Stimulated activated CD8-positive, alpha-beta memory T cell treated with anti-CD3 and anti-CD28 coated beads, Interleukin-12 subunit alpha, Interleukin-12 subunit beta, amount 100 ng/mL, for 1 hour (primary cell): ENCODE results near the gene ANKS3.

Experiments
- DNase-seq: peaks from one replicate; pipeline ENCODE4 v3.0.0-alpha.2; 2020; ENCODE audit warnings: low read depth

ANKS3 gene

DNA sequence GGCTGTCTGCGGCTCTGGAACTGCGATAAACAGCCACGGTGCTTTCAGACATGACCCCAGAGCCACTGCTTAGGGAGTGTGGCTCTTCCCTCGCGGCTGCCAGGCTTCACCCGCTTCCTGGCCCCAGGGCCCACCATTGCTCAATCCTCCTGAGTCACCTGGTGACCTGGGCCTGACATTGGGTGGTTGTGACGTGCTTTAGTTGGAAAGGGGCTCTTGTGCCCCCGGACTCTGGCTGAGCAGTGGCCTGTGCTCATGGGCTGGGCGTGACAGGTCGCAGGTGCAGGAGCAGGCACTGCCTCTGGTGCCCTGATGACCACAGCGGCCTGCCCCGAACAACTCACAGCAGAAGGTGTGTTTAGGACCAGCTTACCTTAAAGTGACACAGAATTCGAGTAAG is 49.3 kb downstream of the ANKS3 start:
- DNase-seq = no peak

GRCh38 chr16:4684058-4684715 is 49.9 kb downstream of the ANKS3 start:
- no peak for DNase-seq

DNA sequence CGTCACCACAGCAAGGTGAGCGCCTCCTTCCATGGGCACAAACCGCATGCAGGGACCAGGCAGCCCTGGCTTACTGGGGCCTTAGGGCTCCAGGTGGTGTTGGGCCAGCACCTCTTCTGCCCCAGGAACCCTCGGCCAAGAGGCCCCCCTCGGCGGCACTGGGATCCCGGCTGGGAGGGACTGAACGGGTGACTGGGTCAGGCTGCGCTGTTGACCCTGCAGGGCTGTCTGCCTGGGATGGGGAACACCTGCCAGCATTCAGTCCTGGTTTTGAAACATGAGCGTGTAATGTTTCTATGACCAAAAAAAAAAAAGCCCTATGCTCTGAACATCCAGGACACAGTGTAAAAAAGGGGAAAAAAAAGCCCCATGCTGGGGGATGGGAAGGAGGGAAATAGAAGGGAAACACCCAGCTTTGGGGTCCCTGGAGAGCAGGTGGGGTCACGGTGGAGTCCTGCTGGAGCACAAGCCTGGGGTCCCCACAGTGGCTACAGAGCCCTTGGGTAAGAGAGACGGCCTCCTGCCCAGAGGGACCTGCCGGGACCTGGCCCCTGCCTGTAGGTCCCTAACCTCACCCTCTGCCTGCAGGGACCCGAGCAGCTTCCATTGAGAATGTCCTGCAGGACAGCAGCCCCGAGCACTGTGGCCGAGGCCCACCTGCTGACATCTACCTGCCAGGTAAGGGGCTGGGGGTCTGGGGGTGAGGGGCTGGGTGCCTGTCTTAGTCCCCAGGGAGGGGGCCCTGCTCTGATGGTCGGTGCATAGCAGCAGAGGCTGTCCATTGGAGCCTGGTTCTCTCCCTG is 50.6 kb downstream of the ANKS3 start:
- DNase-seq = no peak

DNA sequence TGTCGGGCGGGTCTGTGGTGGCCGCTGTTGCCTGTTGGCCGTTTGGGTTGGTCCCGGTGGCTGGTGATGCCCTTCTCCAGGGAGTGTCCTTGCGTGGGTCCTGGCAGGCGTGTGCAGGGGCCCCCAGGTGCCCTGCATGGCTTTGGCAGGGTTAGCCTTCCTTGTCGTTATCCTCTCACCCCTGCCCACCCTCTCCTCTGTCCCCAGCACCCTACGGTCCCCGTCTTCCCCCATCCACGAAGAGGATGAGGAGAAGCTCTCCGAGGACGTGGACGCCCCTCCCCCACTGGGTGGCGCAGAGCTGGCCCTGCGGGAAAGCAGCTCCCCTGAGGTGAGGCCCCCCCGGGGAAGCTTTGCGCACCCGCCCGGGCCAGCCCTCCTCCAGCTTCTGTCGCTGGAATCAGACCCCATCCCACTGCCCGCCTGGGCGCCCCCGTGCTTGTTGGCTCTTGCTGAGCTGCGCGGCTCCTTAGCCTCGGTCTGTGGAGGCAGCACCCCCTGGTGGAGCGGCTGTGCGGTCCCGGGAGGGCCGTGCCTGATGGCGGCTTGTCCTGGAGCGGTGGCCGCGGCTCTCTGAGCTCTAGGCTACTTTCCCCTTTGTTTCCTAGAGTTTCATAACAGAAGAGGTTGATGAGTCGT is 51.3 kb downstream of the ANKS3 start:
- no peak for DNase-seq

- no peak for DNase-seq
Observed at GRCh38 chr16:4682084-4682591, 51.9 kb downstream of the ANKS3 start.

DNA sequence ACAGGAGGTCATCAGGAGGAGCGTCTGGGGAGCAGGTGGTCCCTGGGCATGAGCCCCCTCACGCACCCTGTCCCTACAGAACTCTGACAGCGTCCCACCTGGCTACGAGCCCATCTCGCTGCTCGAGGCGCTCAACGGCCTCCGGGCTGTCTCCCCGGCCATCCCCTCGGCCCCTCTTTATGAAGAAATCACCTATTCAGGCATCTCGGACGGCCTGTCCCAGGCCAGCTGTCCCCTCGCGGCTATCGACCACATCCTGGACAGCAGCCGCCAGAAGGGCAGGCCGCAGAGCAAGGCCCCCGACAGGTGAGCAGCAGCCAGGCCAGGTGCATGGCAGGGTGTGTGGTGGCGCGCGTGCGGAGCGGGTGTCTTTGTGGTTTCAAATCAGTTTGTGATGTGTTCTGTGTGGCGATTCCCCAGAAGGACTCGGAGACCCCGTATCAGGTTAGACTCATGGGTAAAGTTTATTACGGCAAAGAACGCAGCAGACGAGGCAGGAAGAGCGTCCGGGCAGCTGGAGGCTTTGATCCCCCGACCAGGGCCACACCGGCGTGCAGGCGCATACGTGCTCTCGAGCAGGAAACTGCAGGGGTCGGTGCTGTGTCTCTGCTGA is 52.5 kb downstream of the ANKS3 start:
- DNase-seq = no peak

DNA sequence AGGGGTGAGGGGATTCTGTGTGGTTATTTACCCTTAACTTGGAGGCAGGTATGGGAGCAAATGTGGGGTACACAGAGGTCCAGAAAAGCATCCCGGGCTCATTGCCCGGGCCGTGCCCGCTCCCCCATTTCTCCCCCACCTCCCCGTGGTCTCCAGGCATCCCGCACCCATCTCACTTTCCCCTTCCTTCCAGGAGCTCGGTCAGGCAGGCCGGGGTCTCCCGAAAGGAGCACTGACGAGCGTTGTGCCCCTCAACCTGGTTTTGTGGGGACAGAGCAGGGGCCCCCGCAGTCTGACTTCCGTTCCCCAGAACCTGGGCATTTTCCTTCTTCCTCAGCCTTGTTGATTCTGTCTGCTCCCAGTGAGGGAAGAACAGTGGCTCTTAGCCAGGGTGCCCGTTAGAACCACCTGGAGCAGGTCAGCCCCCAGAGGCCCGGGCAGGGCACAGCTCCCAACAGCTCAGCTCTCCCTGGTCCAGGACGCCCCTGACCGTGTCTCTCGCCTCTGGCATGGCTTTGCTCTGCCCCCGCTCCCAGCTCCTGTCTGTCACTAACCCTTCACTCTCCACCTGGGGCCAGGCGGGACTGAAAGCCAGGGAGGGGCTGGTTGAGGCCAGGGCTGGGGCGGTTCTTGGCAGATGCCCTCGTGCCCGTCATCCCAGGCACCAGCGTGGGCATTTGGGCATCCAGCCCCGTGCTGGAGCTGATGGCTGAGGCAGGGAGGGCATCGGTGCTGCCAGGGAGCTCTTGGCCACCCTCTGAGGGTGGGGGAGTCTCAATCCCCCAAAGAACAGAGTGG is 53.2 kb downstream of the ANKS3 start:
- DNase-seq = no peak

DNA sequence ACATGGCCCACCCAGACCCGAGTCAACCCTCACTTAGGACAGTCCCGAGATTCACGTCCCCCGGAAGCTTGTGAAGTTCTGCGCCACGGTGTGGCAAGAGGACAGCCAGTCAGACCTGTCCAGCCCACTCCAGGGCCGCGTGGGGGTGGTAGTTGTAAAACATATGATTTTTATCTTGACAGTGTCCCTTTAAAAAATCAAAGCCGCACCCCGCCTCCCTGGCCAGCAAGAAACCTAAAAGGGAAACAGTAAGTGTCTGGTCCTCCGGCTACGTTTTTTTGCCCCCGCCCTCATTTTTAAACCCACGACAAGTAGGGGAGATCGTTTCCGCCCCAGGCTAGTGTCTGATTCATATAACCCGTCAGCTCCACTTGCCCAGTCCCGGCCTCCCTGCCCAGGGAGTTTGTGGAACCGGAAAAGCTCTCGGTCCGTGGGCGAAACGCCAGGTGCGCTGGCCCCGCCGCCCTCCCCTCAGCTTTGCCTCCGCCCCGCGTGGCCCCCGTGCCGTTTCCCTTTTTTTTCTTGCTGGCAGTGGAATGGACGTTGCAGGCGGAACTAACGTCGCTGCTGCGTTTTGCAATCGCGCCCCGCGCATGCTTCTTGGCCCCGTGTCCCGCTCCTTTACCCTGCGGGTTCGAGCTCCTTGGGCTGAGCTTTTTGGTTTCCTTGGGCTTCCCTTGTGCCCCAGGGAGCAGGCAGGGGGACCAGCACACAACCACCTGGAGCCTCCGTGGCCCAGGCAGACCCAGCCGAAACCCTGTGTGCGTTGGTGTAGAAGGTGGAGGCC is 54.0 kb downstream of the ANKS3 start:
- DNase-seq = no peak

DNA sequence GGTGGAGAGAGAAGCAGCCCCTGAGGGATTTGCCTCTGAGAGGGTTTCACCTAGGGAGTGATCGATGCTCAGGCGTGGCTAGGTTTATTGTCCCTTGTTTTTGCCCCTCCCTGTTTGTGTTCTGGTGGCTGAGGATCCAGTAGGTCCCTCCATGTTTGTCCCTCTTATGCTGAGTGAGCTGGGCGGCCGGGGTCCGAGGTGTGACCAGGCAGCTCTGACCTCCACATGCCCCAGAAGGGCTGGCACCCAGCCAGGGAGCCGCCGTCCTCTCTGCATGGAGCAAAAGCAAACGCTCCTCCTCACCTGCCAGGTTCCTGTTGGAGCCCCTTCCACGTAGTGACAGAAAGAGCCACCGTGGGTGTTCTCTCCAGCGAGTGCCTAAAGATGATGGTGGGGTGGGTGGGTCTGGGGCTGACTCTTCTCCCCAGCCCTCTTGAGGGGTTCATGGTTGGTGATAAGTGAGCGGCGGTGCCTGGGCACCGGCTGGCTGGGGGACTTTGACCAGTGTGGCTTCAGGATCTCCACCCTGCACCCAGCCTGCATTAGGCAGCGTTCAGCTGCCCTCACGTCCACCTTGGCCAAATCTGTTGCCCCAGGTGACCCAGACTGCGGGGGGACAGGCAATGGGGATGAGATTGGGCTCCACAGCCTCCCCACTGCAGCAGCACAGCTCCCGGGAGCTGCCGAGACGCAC is 54.8 kb downstream of the ANKS3 start:
- DNase-seq = no peak

GRCh38 chr16:4678596-4678995 is 55.5 kb downstream of the ANKS3 start:
- DNase-seq = no peak

- no peak for DNase-seq
Observed at GRCh38 chr16:4677994-4678393, 56.1 kb downstream of the ANKS3 start.

- no peak for DNase-seq
Observed at GRCh38 chr16:4677390-4677789, 56.7 kb downstream of the ANKS3 start.

DNA sequence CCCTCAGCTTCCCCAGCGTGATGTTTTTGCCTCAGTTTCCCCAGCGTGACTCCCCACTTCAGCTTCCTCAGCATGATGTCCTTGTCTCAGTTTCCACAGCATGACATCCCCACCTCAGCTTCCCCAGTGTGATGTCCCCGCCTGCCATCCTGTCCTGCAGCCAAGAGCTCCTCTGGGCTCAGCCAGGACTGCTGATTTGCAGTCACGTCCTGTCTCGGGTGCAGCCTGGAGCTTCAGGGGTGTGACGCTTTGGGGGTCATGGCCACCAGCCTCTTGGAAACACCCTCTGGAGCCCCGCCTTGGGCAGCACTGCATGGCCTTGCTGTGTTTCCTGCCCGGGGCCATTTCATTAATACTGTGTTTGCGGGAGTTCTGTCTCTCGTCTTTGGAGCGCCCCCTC is 57.2 kb downstream of the ANKS3 start:
- no peak for DNase-seq

- DNase-seq = peak; percentile 39
Observed at GRCh38 chr16:4675864-4676786, 57.9 kb downstream of the ANKS3 start.

DNA sequence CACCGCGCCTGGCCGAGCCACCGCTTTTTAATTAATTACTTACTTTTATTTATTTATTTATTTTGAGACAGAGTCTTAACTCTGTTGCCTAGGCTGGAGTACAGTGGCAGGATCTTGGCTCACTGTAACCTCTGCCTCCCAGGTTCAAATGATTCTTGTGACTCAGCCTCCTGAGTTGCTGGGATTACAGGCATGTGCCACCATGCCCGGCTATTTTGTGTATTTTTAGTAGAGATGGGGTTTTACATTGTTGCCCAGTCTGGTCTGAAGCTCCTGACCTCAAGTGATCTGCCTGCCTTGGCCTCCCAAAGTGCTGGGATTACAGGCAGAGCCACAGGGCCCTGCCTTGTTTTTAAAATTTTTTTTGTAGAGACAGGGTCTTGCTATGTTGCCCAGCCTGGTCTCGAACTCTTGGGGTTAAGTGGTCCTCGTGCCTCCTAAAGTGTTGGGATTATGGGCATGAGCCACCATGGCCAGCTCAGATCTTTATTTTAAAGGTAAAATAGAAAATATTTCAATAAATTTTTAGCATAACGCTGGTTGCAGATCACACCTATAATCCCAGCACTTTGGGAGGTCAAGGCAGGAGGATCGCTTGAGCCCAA is 59.0 kb downstream of the ANKS3 start:
- no peak for DNase-seq

- no peak for DNase-seq
Observed at GRCh38 chr16:4673387-4674046, 60.6 kb downstream of the ANKS3 start.

- DNase-seq = no peak
Observed at GRCh38 chr16:4668313-4668960, 65.6 kb downstream of the ANKS3 start.
